GM12873 (cell line): ENCODE results near the gene CDHR5.

Experiments
- TF ChIP-seq, protein P1 (sequence below): IDR thresholded peaks from 2 replicates; pipeline ENCODE4 v1.5.1; 2012; ENCODE audit warnings: low read depth, mild to moderate bottlenecking, moderate library complexity, low read length, control low read depth; ENCODE audit not compliant: insufficient read depth; ENCODE audit errors: missing control alignments

Gene CDHR5

DNA sequence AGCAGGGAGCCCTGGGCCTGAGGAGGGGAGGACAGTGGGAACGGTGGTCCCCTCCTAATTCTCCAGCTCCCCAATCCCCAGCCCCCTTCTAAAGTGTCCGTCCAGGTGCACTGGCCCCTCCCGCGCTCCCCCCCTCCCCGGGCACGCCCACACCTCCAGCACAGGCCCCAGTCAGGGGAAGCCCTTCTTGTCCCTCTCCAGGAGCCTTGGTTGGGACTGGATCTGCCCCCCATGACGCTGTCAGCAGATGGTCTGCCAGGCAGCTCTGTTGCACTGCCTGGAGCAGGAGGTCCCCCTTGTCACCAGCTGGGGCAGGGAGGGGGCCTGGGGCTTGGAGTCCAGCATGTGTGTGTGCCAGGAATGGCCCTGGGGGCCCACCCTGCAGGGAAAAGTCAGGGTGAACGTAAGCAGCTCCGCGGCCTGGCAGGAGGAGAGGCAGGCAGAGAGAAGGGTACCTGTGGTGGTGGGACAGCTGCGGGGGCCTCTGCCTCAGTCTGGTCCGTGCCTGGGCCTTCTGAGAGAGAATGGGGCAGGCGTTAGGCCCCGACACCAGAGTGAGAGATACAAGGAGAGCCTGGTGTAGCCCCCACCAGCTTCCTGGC, 10.6 kb downstream of the CDHR5 start:
- TF ChIP-seq, protein P1, sequence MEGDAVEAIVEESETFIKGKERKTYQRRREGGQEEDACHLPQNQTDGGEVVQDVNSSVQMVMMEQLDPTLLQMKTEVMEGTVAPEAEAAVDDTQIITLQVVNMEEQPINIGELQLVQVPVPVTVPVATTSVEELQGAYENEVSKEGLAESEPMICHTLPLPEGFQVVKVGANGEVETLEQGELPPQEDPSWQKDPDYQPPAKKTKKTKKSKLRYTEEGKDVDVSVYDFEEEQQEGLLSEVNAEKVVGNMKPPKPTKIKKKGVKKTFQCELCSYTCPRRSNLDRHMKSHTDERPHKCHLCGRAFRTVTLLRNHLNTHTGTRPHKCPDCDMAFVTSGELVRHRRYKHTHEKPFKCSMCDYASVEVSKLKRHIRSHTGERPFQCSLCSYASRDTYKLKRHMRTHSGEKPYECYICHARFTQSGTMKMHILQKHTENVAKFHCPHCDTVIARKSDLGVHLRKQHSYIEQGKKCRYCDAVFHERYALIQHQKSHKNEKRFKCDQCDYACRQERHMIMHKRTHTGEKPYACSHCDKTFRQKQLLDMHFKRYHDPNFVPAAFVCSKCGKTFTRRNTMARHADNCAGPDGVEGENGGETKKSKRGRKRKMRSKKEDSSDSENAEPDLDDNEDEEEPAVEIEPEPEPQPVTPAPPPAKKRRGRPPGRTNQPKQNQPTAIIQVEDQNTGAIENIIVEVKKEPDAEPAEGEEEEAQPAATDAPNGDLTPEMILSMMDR: no peak

DNA sequence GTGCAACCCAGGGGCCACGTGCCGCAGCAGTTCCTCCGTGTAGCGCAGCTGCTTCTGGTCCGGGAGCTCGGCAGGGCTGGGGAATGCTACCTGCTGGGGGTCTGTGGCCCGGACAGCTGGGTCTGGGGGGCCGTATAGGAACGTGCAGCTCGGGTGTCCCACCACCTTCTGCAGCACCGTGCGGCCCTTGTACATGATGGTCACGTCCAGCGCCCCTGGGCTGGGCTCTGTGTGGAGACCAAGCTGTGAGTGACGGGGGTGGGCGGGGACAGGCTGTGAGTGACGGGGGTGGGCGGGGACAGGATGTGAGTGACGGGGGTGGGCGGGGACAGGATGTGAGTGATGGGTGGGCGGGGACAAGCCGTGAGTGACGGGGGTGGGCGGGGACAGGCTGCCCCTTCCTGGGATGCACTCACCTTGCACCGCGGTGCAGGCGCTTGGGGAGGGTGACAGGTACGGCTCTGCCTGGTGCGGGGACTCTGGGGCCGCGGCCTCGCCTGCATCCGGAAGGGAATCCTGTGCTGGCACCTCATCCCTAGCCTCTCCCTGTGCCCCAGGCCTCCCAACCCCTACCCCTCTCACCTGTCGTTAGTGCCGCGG, 11.3 kb downstream of the CDHR5 start:
- TF ChIP-seq, protein P1: no peak

DNA sequence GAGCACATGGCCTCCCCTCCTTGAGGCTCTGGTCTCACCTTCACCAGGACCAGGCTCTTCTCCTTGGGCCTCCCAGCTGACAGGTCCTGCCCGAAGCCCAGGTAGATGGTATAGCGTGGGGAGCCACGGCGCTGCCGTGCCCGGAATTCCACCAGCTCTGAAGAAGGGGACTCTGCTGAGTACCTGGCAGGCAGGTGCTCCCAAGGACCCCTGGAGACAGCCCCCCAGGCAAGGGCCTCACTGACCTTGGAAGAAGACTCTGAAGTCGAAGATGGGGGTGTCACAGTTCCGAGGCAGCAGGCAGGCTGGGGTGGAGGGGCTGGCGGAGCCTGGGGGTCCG, 11.8 kb downstream of the CDHR5 start:
- TF ChIP-seq, protein P1: no peak

DNA sequence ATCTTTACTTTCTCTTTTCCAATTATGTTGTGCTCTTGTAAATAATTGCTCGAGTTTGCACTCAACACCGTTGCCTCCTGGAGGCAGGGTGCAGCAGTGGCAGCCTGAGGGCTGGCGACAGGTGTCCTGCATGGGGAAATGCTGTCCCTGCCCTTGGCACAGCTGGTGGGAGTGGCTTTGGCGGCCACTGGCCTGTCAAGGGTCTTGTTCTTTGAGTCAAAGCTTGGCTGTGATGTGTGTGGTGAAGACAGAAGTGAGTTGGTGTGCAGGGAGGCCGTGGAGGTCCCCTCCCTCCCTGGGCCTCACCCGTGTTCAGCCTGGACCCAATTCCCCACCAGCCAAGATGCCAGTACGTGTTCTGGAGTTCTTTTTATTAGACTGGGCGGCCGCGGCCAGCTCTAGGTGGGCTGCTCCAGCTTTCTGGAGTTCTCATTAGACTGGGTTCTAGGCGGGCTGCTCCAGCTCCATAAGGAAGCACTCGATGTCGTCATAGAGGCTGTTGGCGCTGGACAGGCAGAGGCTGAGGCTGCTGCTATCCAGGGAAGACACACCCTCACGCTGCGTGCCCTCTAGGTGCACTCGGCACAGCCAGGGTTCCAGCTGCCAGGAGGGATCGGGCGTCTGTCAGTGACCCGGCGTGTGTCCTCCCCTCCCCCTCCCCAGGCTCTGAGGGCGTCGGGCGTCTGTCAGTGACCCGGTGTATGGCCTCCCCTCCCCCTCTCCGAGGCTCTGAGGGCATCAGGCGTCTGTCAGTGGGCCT, 12.4 kb downstream of the CDHR5 start:
- TF ChIP-seq, protein P1: peak; percentile 37

DNA sequence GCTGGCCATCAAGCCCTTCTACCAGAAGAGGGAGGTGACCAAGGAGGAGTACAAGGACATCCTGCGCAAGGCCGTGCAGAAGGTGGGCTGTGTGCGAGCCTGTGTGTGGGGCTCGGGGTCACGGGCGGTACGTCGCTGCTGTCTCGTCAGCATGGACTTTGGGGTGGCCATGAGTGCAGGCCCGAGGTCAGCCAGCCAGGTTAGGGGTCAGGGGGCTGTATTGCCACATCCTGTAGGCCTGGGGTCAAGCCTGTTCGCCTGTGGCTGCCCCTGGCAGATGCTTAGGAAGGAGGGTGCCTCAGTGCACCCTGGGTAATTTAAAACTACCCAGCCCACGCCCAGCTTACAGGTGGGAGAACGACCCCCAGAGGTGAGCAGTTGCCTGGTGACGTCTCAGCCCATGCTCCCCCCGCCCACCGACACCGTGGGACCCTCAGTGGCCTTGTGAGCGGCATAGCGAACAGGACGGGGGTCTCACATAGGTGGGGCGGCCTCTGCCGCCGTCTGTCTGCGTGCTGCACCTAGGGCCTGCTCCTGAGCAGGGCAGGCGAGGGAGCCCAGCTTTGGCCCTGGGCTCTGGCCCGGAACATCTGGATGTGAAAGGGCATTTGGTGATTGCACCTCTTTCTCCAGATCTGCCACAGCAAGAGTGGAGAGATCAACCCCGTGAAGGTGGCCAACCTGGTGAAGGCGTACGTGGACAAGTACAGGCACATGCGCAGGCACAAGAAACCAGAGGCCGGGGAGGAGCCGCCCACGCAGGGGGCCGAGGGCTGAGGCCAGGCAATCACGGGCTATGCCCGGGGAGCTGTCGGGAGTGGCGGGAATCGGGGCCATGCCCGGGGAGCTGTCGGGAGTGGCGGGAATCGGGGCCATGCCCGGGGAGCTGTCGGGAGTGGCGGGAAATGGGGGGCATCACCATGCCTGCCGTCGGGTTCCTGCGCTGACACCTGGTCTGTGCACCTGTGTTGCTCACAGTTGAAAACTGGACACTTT, 13.5 kb downstream of the CDHR5 start:
- TF ChIP-seq, protein P1: no peak

DNA sequence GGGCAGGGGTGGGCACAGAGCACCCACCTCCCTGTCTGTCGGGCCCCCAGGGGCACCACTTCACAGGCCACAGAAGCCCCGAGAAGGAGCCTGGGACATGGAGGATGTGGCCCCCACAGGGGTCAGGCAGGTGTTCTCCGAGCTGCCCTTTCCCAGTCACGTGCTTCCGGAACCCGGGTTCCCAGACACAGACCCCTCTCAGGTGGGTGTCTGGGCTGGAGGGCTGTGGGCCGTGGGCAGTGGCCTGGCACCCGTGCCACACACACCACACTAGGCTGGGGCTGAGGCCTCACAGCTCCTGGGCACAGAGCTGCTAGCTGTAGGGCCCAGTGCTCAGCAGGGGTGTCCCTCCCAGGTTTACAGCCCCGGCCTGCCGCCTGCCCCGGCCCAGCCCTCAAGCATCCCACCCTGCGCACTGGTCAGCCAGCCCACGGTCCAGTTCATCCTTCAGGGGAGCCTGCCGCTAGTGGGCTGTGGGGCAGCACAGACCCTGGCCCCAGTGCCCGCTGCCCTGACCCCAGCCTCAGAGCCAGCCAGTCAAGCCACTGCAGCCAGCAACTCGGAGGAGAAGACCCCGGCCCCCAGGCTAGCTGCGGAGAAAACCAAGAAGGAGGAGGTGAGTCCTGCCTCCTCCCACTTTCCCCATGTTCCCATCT, 14.5 kb downstream of the CDHR5 start:
- TF ChIP-seq, protein P1: no peak
